Psoas muscle (tissue), 8 donors: Measurements from ENCODE around the gene IDUA. TPM values are rescaled to one million over a fixed set of nuclear protein-coding genes. Genes with fewer than 3 reads are reported as not detected.

Experiments used
- ATAC-seq, 4 donors: fragments of 200-7000 bp; cut with Tn5 transposase; one replicate each; pipeline ENCODE4 v1.9.1; 2020; ENCODE audit warnings: moderate library complexity in 3 of 4, mild to moderate bottlenecking in 2 of 4
- DNase-seq, 2 donors: peaks; one replicate each; pipeline ENCODE4 v3.0.0-alpha.2; 2020
- H3K27ac ChIP-seq: fragments of 200-600 bp; one replicate; pipeline ENCODE4 v1.8.0; 2022
- H3K27me3 ChIP-seq, 3 donors: fragments of 200-600 bp in 1 of 3; one replicate each; pipeline versions ENCODE4 v1.6.1 to v1.8.0; 2013 to 2022; ENCODE audit warnings: low read length in 2 of 3, mild to moderate bottlenecking in 2 of 3, moderate library complexity in 1 of 3; ENCODE audit not compliant: insufficient read depth in 3 of 3
- H3K36me3 ChIP-seq, 2 donors: fragments of 200-600 bp in 1 of 2; one replicate each; pipeline versions ENCODE4 v1.6.1 to v1.8.0; 2013 to 2022; ENCODE audit warnings: low read depth in 1 of 2, mild to moderate bottlenecking in 1 of 2, moderate library complexity in 1 of 2; ENCODE audit not compliant: insufficient read depth in 1 of 2
- H3K4me1 ChIP-seq: fragments of 200-600 bp; one replicate; pipeline ENCODE4 v1.8.0; 2022
- H3K4me3 ChIP-seq: fragments of 200-600 bp; one replicate; pipeline ENCODE4 v1.8.0; 2022; ENCODE audit warnings: mild to moderate bottlenecking
- H3K9me3 ChIP-seq: fragments of 200-600 bp; one replicate; pipeline ENCODE4 v1.8.0; 2022
- WGBS, 3 donors: extraction: QIAGEN DNeasy Blood & Tissue Kit; methylation state at CpG; one replicate each; pipeline versions ENCODE4 v1.1.6 to v1.1.7; 2013; 5-methylcytosine and 5-hydroxymethylcytosine counted together
- intact Hi-C, 2 donors: fragments of 100-400 bp; cut with DNase I; formaldehyde crosslinking; loops; one replicate each; pipeline versions ENCODE4 v1.11.0 to v1.14.2; 2022
- polyA plus RNA-seq, 3 donors: library from polyadenylated mRNA; stranded (reverse); fragments of 200-250 nt; gene quantifications; one replicate each; pipeline ENCODE4 v1.2.3, GENCODE V29; 2013
- total RNA-seq, 4 donors: library from RNA; stranded (reverse); fragmentation: NEBNext Ultra II Directional in 2 of 4; extraction: Animal tissue kit (Norgen Biotek cat#: 25700) in 2 of 4; gene quantifications; one replicate each; pipeline versions ENCODE4 v1.2.1 to v1.2.4, GENCODE V29; 2021 to 2023
- TF ChIP-seq, protein P1 (sequence below): fragments of 200-600 bp; IDR thresholded peaks from one replicate; pipeline ENCODE4 v1.8.0; 2022; ENCODE audit warnings: antibody characterized with exemption
- donor health status: healthy with polysubstance abuse.
- donor health status: DM: no; HTN: no; CAD: no; lungs with moderate emphysema.
- donor health status: Bipolar disorder and iron deficiency.
- donor health status: healthy.
- donor health status: DM: yes; HTN: yes; CAD: no.
- donor health status: DM: no; HTN: no; CAD: no.
- donor health status: DM: no; HTN: no; CAD: no.
- donor health status: DM: yes; HTN: yes; CAD: no.

IDUA gene
- total and polyA plus RNA-seq, 7 donors, result 1.3 to 6.0 (median 5.1) TPM

DNA sequence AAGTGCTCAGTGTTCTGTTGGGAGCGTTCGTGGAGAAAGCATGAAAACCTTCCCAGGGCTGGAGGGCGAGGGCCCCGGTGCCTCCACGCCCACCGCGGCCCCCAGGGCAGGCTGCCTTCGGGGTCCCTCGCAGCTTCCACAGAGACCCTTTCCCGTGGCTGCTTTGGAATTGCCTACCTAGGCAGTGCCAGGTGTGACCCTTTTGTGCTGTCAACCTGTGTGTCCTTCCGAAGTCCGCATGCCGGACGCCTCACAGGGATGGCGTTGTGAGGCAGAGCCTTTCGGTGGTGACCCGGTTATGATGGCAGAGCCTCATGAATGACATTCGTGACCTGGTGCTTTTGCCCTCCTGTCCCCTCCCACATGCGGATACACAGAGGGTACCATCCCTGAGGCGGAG lies 37.2 kb upstream of the IDUA start:
- no peaks in the 10 kb centered on the region for H3K4me1 ChIP-seq
- H3K27ac ChIP-seq, result no peak overlapping the region
- intact Hi-C loops, result no loop called here
- H3K36me3 ChIP-seq, result peaks cover 0 to 21% of the 10 kb centered on the region in 2 donors
- H3K9me3 ChIP-seq, result no peaks in the 10 kb centered on the region
- H3K4me3 ChIP-seq, result no peak overlapping the region
- peak in 1 of 2 donors; percentile 36 for DNase-seq
- H3K27me3 ChIP-seq, result no peaks in the 10 kb centered on the region
- WGBS, 3 donors, result 92 to 95% (median 93%) methylated on average over 20 of the region's 20 CpGs
- TF ChIP-seq, protein P1, sequence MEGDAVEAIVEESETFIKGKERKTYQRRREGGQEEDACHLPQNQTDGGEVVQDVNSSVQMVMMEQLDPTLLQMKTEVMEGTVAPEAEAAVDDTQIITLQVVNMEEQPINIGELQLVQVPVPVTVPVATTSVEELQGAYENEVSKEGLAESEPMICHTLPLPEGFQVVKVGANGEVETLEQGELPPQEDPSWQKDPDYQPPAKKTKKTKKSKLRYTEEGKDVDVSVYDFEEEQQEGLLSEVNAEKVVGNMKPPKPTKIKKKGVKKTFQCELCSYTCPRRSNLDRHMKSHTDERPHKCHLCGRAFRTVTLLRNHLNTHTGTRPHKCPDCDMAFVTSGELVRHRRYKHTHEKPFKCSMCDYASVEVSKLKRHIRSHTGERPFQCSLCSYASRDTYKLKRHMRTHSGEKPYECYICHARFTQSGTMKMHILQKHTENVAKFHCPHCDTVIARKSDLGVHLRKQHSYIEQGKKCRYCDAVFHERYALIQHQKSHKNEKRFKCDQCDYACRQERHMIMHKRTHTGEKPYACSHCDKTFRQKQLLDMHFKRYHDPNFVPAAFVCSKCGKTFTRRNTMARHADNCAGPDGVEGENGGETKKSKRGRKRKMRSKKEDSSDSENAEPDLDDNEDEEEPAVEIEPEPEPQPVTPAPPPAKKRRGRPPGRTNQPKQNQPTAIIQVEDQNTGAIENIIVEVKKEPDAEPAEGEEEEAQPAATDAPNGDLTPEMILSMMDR, result no peak
- no peak for ATAC-seq

DNA sequence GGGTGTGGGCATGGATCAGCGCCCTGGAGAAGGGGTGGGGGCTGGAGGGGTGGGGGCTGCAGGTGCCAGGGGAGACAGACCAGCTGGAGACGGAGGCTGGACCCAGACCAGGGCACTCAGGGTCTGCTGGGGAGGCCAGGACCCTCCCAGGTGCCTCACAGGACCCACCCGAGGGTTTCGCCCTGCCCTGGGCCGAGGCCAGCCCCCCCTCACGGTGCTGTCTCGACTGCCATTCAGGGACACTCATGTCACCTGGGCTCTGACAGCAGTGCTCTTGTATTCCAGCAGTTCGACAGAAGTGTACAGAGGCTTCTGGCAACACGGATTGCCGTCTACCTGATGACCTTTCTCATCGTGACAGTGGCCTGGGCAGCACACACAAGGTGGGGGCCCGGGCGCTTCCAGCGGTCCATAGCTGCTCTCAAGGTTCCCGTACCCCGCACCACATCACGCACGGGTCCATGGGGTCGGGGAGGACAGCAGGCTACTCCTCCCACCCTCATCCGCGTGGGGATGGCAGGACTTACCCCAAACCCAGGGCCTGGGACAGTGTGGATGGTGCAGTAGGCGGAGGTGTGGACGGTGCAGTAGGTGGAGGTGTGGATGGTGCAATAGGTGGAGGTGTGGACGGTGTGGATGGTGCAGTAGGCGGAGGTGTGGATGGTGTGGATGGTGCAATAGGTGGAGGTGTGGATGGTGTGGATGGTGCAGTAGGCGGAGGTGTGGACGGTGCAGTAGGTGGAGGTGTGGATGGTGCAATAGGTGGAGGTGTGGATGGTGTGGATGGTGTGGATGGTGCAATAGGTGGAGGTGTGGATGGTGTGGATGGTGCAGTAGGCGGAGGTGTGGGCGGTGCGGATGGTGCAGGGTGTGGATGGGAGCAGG lies 36.5 kb upstream of the IDUA start:
- TF ChIP-seq, protein P1, result no peak
- intact Hi-C loops, result no loop called here
- ATAC-seq, result no peak
- H3K27ac ChIP-seq, result no peak overlapping the region
- DNase-seq, result peak in 1 of 2 donors; percentile 28
- H3K36me3 ChIP-seq, result peaks cover 0 to 29% of the 10 kb centered on the region in 2 donors
- no peaks in the 10 kb centered on the region for H3K27me3 ChIP-seq
- no peaks in the 10 kb centered on the region for H3K9me3 ChIP-seq
- no peaks in the 10 kb centered on the region for H3K4me1 ChIP-seq
- no peak overlapping the region for H3K4me3 ChIP-seq
- WGBS, 3 donors, result 88 to 92% (median 92%) methylated on average over 29 to 30 of the region's 30 CpGs

DNA sequence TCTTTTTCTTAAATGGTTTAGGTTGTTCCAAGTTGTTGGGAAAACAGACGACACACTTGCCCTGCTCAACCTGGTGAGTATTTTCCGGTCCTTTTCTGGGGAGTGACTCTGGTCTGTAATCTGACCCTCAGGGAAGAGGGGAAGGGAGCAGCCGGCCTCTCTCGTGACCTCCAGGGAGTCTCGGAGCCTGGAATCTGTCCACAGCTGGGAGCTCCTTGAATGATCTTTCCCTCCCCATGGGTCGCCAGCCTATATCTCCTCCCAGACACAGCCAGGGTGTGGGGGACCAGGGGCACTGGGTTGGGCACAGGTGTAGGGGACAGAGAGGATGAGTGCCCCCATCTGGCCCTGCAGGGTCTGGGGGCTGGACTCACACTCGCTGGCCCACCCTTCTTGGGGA lies 35.7 kb upstream of the IDUA start:
- no peak overlapping the region for H3K4me3 ChIP-seq
- no peak overlapping the region for H3K27ac ChIP-seq
- 34 to 46% (median 44%) methylated on average over 7 of the region's 7 CpGs for WGBS, 3 donors
- H3K9me3 ChIP-seq, result no peaks in the 10 kb centered on the region
- no peaks in the 10 kb centered on the region for H3K27me3 ChIP-seq
- H3K4me1 ChIP-seq, result no peaks in the 10 kb centered on the region
- DNase-seq, result peak in 1 of 2 donors; percentile 34
- intact Hi-C loops, result no loop called here
- TF ChIP-seq, protein P1, result no peak
- ATAC-seq, result peak in 2 of 4 donors; percentile 53 to 59
- peaks cover 0 to 36% of the 10 kb centered on the region in 2 donors for H3K36me3 ChIP-seq

DNA sequence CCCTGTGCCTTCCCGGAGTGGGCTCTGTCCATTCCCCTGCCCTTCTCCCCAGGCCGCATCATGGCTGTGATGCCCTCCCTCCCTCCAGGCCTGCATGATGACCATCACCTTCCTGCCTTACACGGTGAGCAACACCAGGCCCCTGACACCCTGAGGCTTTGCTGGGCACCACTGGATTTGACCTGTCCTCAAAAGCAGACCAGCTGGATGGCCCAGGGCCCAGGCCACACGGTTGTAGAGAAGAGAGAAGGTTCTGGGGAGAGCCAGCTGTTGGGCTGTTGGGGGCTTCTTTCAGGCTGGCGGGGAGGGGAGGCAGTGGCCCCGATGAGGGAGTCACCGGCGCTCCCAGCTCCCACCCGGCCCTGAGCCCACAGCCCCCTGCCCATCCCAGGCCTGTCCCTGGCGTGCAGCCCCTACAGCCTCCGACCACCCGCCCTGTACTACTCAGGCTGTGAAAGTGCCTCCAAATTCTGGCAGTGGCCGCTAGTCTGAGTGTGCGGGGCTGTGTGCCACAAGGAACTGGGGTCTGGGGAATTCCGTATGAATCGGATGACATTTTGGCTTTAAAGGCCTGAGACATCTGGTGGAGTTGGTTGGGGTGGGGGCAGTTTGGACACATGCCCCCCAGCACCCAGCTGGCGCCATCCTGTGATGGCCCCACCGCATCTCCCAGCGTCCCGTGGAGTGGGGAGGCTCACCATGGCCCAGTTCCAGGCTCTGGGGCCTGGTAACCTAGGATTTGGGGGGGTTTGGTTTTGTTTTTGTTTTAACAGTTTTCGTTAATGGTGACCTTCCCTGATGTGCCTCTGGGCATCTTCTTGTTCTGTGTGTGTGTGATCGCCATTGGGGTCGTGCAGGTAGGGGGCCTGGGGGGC lies 35.0 kb upstream of the IDUA start:
- TF ChIP-seq, protein P1, result no peak
- Histone ChIP-seq H3K36me3 (peaks cover 0 to 39% of the 10 kb centered on the region in 2 donors), H3K4me3 (no peak overlapping the region), H3K27me3 (no peaks in the 10 kb centered on the region), H3K4me1 (no peaks in the 10 kb centered on the region), H3K9me3 (no peaks in the 10 kb centered on the region), H3K27ac (no peak overlapping the region)
- intact Hi-C loops, result no loop called here
- 71 to 75% (median 72%) methylated on average over 23 of the region's 23 CpGs for WGBS, 3 donors
- DNase-seq, result peak in 1 of 2 donors; percentile 50
- ATAC-seq, result no peak
